H1 (cell line): ENCODE data around the gene METTL25B. TPM values are rescaled to one million over a fixed set of nuclear protein-coding genes. Genes with fewer than 3 reads are reported as not detected.

Experiments
- CEBPB ChIP-seq: IDR thresholded peaks from 2 replicates; pipeline ENCODE4 v1.6.1; 2012; ENCODE audit warnings: low read depth, low read length
- KDM1A ChIP-seq: fragments of 200-600, 300-600 bp; sonication (generic); IDR thresholded peaks from 2 replicates; pipeline ENCODE4 v1.7.1; 2016; ENCODE audit warnings: mild to moderate bottlenecking, low read length, borderline replicate concordance
- NANOG ChIP-seq: IDR thresholded peaks from 2 replicates; pipeline ENCODE4 v1.6.1; 2011; ENCODE audit warnings: low read length, low read depth, mild to moderate bottlenecking, inconsistent platforms; ENCODE audit not compliant: insufficient read depth, poor library complexity, severe bottlenecking
- polyA plus RNA-seq, 7 experiments: library from polyadenylated mRNA; depleted of rRNA in 3 of 7; stranded (reverse) in 5 of 7; unstranded in 2 of 7; fragments of >200 nt in 5 of 7; fragments of 200-250 nt in 2 of 7; gene quantifications; 1 replicate in 5 of 7; 2 replicates in 1 of 7; 4 replicates in 1 of 7; pipeline versions ENCODE4 v1.2.1 to v1.2.3, GENCODE V29; 2011 to 2013; ENCODE audit warnings: missing spikeins in 2 of 7, mixed read lengths in 2 of 7
- total RNA-seq: library from RNA; stranded (reverse); fragmentation: NEBNext Ultra II Directional; extraction: Animal tissue kit (Norgen Biotek cat#: 25700); gene quantifications from 2 replicates; pipeline ENCODE4 v1.2.1, GENCODE V29; 2021

METTL25B gene
- total and polyA plus RNA-seq, 2 of the 8 experiments (the other 6 are each of a cell fraction or from before 2014, with no cell fraction given): 28.4 to 30.1 TPM

DNA sequence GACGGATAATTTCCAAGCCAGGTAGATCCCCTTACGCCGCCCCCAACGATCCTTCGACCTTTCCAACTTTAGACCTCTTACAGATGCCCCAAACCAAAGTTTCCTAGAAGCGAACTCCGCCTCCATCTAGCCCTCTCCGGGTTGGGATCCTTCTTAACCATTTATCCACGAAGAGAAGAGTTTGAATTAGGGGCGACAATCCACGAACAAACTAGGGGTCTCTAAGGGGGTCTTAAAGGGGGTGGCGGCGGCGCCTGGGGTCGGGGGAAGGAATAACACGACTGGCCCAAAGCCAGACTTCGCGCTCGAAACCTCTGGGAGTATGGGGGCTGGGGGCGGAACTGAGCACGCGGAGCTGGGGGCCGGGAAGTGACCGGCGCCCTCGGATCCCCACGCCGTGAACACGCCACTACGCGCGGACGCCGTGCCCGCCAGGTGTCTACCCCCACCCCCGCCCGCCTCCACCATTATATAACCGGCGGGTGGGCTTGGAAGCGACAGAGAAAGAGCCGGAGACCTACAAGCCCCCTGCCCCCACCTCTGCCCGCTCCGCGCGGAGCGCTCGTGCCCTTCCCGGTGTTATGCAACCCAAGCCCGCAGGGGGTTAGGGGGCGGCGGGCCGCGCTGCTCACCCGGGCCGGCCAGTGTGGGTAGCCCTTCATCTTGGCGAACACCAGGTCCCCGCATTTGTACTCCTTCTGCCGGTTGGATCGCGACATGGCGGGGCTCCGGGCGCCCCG lies 22.6 kb downstream of the METTL25B start (continued):
- TF ChIP-seq CEBPB (peak; percentile 94), KDM1A (no peak), NANOG (no peak)
